ENCODE data around the gene SLC35B2. TPM values are rescaled to one million over a fixed set of nuclear protein-coding genes. Genes with fewer than 3 reads are reported as not detected.

Gene SLC35B2
- total RNA-seq, 3 donors from 2014 or later, result 32.8 to 50.5 (median 38.1) TPM

DNA sequence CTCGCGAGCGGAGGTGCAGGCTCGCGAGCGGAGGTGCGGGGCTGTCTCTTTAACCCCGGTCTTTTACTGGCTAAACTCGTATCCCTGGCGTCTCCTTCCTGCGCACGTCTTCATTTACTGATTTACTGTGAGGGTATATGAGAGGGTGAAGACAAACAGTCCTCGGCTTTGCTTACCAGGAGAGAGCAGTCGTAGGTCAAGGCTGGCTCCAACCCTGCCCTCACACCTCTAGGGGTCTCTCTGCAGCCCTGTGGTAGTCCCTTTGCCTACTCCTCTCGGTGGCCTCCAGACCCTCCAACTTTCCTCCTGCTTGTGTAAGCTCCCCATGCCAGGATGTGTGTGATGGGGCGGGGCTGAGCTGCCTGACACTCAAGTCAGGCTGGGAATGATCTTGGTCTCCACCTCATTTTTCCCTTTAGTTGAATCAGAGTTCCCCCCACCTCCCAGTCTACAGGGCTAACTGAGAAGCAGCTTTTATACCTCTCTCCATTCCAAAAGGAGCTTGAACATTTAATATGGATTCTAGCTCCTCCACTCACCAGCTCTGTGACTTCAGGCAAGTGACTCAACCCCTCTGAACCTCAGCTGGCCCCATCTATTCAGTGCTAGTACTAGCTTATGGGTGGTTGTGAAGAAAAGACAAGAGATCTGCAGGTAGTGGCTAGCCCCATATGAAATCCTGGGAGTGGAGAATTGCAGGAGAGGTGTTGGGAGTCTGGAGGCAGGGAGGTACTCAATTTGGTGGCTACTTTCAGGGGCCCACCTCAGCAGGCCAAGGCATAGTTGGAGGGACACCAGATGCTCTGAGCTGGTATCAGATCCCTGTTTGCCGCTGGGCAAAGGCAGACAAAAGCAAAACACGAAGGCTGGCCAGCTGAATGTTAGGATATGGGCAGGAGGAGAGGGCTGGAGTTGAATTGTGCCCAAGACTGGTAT, 33.0 kb downstream of the SLC35B2 start:
- TF ChIP-seq, protein P1, sequence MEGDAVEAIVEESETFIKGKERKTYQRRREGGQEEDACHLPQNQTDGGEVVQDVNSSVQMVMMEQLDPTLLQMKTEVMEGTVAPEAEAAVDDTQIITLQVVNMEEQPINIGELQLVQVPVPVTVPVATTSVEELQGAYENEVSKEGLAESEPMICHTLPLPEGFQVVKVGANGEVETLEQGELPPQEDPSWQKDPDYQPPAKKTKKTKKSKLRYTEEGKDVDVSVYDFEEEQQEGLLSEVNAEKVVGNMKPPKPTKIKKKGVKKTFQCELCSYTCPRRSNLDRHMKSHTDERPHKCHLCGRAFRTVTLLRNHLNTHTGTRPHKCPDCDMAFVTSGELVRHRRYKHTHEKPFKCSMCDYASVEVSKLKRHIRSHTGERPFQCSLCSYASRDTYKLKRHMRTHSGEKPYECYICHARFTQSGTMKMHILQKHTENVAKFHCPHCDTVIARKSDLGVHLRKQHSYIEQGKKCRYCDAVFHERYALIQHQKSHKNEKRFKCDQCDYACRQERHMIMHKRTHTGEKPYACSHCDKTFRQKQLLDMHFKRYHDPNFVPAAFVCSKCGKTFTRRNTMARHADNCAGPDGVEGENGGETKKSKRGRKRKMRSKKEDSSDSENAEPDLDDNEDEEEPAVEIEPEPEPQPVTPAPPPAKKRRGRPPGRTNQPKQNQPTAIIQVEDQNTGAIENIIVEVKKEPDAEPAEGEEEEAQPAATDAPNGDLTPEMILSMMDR (IDR thresholded peaks at IDR 0.05), result no peak
- TF ChIP-seq POLR2A (IDR thresholded peaks at IDR 0.05), result no peak
- no peak for TF ChIP-seq POLR2AphosphoS5 (IDR thresholded peaks at IDR 0.05)
- no peak for DNase-seq (ENCODE audit: low spot score in 2 of 2)
- no peaks in the 10 kb centered on the region for H3K9me3 ChIP-seq
- intact Hi-C loops (cut with DNase I; ENCODE audit: low total_unique reads), result no loop called here
- no peaks in the 10 kb centered on the region for H3K27me3 ChIP-seq
- H3K36me3 ChIP-seq, result no peaks in the 10 kb centered on the region
- peak overlapping the region; percentile 98 to 99 for H3K27ac ChIP-seq
- peak overlapping the region; percentile 68 to 81 (median 75) for H3K4me3 ChIP-seq
- H3K4me1 ChIP-seq, result peaks cover 14 to 54% of the 10 kb centered on the region in 2 donors

DNA sequence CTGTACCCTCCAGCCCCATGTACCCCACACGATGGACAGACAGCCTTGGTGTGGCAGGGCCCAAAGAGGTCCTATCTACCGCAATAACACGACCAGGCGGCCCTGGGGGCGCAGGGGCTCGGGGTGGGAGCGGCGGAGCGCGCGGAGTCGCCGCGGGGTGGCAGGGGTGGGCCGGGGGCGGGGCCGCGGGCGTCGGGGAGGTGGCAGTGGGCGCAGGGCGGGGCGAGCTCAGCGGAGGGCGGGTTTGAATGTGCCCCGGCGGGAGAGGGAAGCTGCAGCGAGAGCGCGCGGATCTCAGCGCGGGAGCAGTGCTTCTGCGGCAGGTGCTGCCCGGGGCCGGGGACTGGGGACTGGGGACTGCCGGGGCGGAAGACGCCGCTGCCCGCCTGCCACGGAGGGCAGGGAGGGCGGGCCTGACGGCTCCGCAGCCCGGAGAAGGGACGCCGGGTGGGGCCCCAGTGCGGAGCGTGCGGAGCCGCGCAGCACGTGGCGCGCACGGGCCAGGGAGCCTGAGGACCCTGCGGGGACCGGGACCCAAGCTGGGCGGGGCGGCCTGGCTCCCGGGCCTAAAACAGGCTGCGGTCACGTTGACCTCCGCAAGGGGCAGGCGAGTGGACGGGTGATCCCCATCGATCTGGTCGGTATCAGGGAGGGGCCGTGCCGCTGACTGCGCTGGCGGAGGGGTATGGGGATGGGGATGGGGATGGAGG, 33.9 kb downstream of the SLC35B2 start, which contains the start of gene SLC29A1:
TSS of gene SLC29A1 (plus strand) at position 277 of the 710 bp plus-strand sequence. CDS start 3,719 bp downstream, outside the sequence.
- Histone ChIP-seq H3K36me3 (no peaks in the 10 kb centered on the region), H3K4me3 (peak within 1 kb of the TSS; percentile 68 to 81 (median 75)), H3K9me3 (no peaks in the 10 kb centered on the region), H3K4me1 (peaks cover 14 to 54% of the 10 kb centered on the region in 2 donors), H3K27me3 (no peaks in the 10 kb centered on the region), H3K27ac (peak within 1 kb of the TSS; percentile 98 to 99)
- TF ChIP-seq, protein P1 (IDR thresholded peaks at IDR 0.05), result peak in 1 of 3 donors; percentile 15
- TF ChIP-seq POLR2AphosphoS5 (IDR thresholded peaks at IDR 0.05) (peak in 1 of 3 donors; percentile 2), POLR2A (IDR thresholded peaks at IDR 0.05) (no peak)
- peak; percentile 59 to 80 for DNase-seq (ENCODE audit: low spot score in 2 of 2)
- intact Hi-C loops (cut with DNase I; ENCODE audit: low total_unique reads), result no loop called here

DNA sequence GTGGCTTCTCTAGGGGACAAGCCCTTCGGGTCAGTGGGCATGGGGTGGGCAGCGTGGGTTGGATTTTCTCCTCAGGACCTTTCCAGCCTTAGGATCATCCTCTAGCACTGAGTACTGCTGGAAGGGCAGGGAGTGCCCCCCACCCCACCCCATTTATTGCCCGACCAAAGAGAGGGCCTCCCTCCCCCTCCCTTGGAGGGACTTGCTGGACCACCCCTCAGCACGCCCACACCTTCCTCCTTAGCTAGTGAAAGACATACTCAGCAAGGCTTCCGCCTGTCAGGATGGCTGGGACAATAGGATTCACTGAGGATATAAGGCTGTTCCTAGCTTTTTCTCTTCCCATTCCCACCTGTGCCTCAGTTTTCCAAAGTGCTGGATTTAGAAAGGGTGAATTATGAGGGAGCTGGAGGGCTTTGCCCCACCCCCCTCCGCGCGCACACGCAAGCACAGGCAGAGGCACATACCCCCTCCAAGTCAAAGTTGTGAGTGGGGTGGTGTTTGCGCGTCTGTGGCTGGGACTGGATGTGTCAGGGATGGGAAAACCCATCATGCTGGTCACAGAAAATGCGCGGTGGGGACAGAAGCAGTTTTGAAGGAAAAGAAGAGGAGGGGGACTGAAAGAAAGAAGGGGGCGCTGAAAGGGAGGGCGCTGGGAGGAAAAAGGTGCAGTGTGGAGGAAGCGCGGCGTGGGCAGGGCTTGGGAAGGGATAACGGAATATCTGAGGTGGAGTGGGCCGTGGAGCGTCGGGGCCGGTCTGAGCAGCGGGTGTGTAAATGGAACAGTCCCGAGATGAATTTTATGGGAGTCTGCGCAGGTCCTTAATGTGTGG, 34.6 kb downstream of the SLC35B2 start:
- Histone ChIP-seq H3K4me3 (peak overlapping the region; percentile 68 to 81 (median 75)), H3K27me3 (no peaks in the 10 kb centered on the region), H3K4me1 (peaks cover 8 to 48% of the 10 kb centered on the region in 2 donors), H3K9me3 (no peaks in the 10 kb centered on the region), H3K36me3 (no peaks in the 10 kb centered on the region), H3K27ac (peak overlapping the region; percentile 98 to 99)
- DNase-seq (ENCODE audit: low spot score in 2 of 2), result no peak
- TF ChIP-seq POLR2AphosphoS5 (IDR thresholded peaks at IDR 0.05) (peak in 1 of 3 donors; percentile 4), POLR2A (IDR thresholded peaks at IDR 0.05) (no peak)
- TF ChIP-seq, protein P1 (IDR thresholded peaks at IDR 0.05), result no peak
- intact Hi-C loops (cut with DNase I; ENCODE audit: low total_unique reads), result no loop called here

DNA sequence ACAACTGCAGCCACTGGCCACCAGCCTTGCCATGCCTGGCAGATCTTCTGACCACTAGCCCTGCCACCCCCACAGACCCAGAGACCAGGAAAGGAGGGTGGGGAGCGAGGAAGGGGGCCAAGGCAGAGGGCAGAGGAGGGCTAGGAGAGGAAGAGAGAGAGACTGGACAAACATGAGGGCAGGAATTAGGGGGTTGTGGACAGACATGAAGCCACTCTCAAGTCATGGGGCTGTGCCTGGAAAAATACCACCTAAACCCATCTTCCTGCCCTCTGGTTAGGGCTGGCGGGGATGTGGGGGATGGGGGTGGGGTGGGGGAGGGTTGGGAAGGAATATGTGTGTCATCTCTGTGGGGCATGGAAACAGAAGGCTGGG, 35.4 kb downstream of the SLC35B2 start:
- TF ChIP-seq, protein P1 (IDR thresholded peaks at IDR 0.05), result no peak
- TF ChIP-seq POLR2A (IDR thresholded peaks at IDR 0.05) (no peak), POLR2AphosphoS5 (IDR thresholded peaks at IDR 0.05) (no peak)
- no peak for DNase-seq (ENCODE audit: low spot score in 2 of 2)
- Histone ChIP-seq H3K27ac (peak overlapping the region; percentile 98 to 99), H3K36me3 (no peaks in the 10 kb centered on the region), H3K4me1 (peaks cover 10 to 40% of the 10 kb centered on the region in 2 donors), H3K27me3 (no peaks in the 10 kb centered on the region), H3K9me3 (no peaks in the 10 kb centered on the region), H3K4me3 (peak overlapping the region; percentile 68 to 81 (median 75))
- intact Hi-C loops (cut with DNase I; ENCODE audit: low total_unique reads), result no loop called here

All from breast epithelium (tissue), 4 donors.